HG03442 (cell line): ENCODE measurements around the gene SORCS3.

ENCODE experiments used
- ATAC-seq: cut with Tn5 transposase; IDR thresholded peaks from one replicate; pipeline ENCODE4 v1.9.1; 2021; ENCODE audit warnings: mild to moderate bottlenecking, moderate library complexity; ENCODE audit not compliant: unreplicated experiment

Gene SORCS3

GRCh38 chr10:105070952-105071351 lies 429.9 kb downstream of the SORCS3 start:
- no peak for ATAC-seq

- ATAC-seq = no peak
These were observed 430.9 kb downstream of the SORCS3 start for GRCh38 chr10:105071980-105072379.

- no peak for ATAC-seq
These were observed 432.9 kb downstream of the SORCS3 start for GRCh38 chr10:105073999-105074398.

GRCh38 chr10:105075031-105075430 lies 433.9 kb downstream of the SORCS3 start:
- ATAC-seq = no peak

- ATAC-seq = no peak
These were observed 444.9 kb downstream of the SORCS3 start for GRCh38 chr10:105085980-105086379.

- ATAC-seq = no peak
These were observed 453.0 kb downstream of the SORCS3 start for GRCh38 chr10:105094048-105094447.

GRCh38 chr10:105096316-105096715 lies 455.2 kb downstream of the SORCS3 start:
- no peak for ATAC-seq

GRCh38 chr10:105102977-105103376 lies 461.9 kb downstream of the SORCS3 start:
- ATAC-seq = no peak

GRCh38 chr10:105104297-105104696 lies 463.2 kb downstream of the SORCS3 start:
- ATAC-seq = no peak

GRCh38 chr10:105109164-105109563 lies 468.1 kb downstream of the SORCS3 start:
- ATAC-seq = no peak

- ATAC-seq = no peak
These were observed 471.8 kb downstream of the SORCS3 start for GRCh38 chr10:105112862-105113261.

GRCh38 chr10:105113666-105114065 lies 472.6 kb downstream of the SORCS3 start:
- no peak for ATAC-seq

- no peak for ATAC-seq
These were observed 480.7 kb downstream of the SORCS3 start for GRCh38 chr10:105121743-105122142.

GRCh38 chr10:105128111-105128510 lies 487.0 kb downstream of the SORCS3 start:
- ATAC-seq = no peak

GRCh38 chr10:105138358-105138757 lies 497.3 kb downstream of the SORCS3 start:
- ATAC-seq = no peak

- ATAC-seq = no peak
These were observed 498.3 kb downstream of the SORCS3 start for GRCh38 chr10:105139363-105139896.

- no peak for ATAC-seq
These were observed 499.5 kb downstream of the SORCS3 start for GRCh38 chr10:105140600-105140999.

GRCh38 chr10:105145711-105146110 lies 504.6 kb downstream of the SORCS3 start:
- no peak for ATAC-seq

GRCh38 chr10:105146436-105146835 lies 505.3 kb downstream of the SORCS3 start:
- ATAC-seq = no peak

GRCh38 chr10:105148456-105148855 lies 507.4 kb downstream of the SORCS3 start:
- no peak for ATAC-seq

- ATAC-seq = no peak
These were observed 507.8 kb downstream of the SORCS3 start for GRCh38 chr10:105148921-105149320.

- ATAC-seq = no peak
These were observed 508.3 kb downstream of the SORCS3 start for GRCh38 chr10:105149371-105149891.

- no peak for ATAC-seq
These were observed 509.3 kb downstream of the SORCS3 start for GRCh38 chr10:105150259-105150880.
